ENCODE results near the gene HIRA. TPM values are rescaled to one million over a fixed set of nuclear protein-coding genes. Genes with fewer than 3 reads are reported as not detected.

Gene HIRA
- total and polyA plus RNA-seq, 10 donors, result 8.9 to 31.7 (median 24.6) TPM

- Histone ChIP-seq H3K4me1 (no peaks in the 10 kb centered on the region), H3K9me3 (no peaks in the 10 kb centered on the region), H3K4me3 (no peak overlapping the region), H3K27ac (no peak overlapping the region), H3K36me3 (peaks cover 8 to 100% (median 91%) of the 10 kb centered on the region in 6 donors), H3K27me3 (replicated peaks in 1 of 7) (no peaks in the 10 kb centered on the region)
- WGBS, 5 donors, result 91 to 96% (median 95%) methylated on average over 12 to 14 of the region's 14 CpGs
- no peak for TF ChIP-seq CTCF (IDR thresholded peaks at IDR 0.05 in 8 of 11, conservative IDR thresholded peaks at IDR 0.05 in 3 of 11)
- peak in 1 of 3 donors; percentile 38 for TF ChIP-seq POLR2AphosphoS5 (IDR thresholded peaks at IDR 0.05)
- DNase-seq, result no peak
- intact Hi-C loops (cut with DNase I; ENCODE audit: low total_unique reads), result no loop called here
Measured at GRCh38 chr22:19466126-19466716, 34.7 kb upstream of the HIRA start.

GRCh38 chr22:19464975-19465374, 33.4 kb upstream of the HIRA start:
- Histone ChIP-seq H3K27ac (no peak overlapping the region), H3K4me3 (no peak overlapping the region), H3K9me3 (no peaks in the 10 kb centered on the region), H3K4me1 (no peaks in the 10 kb centered on the region), H3K27me3 (replicated peaks in 1 of 7) (no peaks in the 10 kb centered on the region), H3K36me3 (peaks cover 8 to 100% (median 85%) of the 10 kb centered on the region in 6 donors)
- intact Hi-C loops (cut with DNase I; ENCODE audit: low total_unique reads), result no loop called here
- WGBS, 5 donors, result 87 to 92% (median 89%) methylated on average over 4 of the region's 4 CpGs
- no peak for DNase-seq
- no peak for TF ChIP-seq CTCF (IDR thresholded peaks at IDR 0.05 in 8 of 11, conservative IDR thresholded peaks at IDR 0.05 in 3 of 11)

GRCh38 chr22:19464546-19464945, 33.0 kb upstream of the HIRA start:
- no peaks in the 10 kb centered on the region for H3K4me1 ChIP-seq
- no peaks in the 10 kb centered on the region for H3K9me3 ChIP-seq
- intact Hi-C loops (cut with DNase I; ENCODE audit: low total_unique reads), result no loop called here
- H3K4me3 ChIP-seq, result no peak overlapping the region
- TF ChIP-seq POLR2AphosphoS5 (IDR thresholded peaks at IDR 0.05) (no peak), POLR2A (IDR thresholded peaks at IDR 0.05) (no peak), CTCF (IDR thresholded peaks at IDR 0.05 in 8 of 11, conservative IDR thresholded peaks at IDR 0.05 in 3 of 11) (no peak)
- H3K27me3 ChIP-seq (replicated peaks in 1 of 7), result no peaks in the 10 kb centered on the region
- H3K36me3 ChIP-seq, result peaks cover 8 to 100% (median 84%) of the 10 kb centered on the region in 6 donors
- WGBS, 5 donors, result 62 to 87% (median 71%) methylated on average over 1 of the region's 1 CpG
- DNase-seq, result no peak
- no peak overlapping the region for H3K27ac ChIP-seq

GRCh38 chr22:19463491-19464469, 32.2 kb upstream of the HIRA start:
- no peak for DNase-seq
- Histone ChIP-seq H3K36me3 (peaks cover 8 to 100% (median 79%) of the 10 kb centered on the region in 6 donors), H3K27ac (no peak overlapping the region), H3K27me3 (replicated peaks in 1 of 7) (no peaks in the 10 kb centered on the region), H3K4me3 (no peak overlapping the region), H3K4me1 (no peaks in the 10 kb centered on the region), H3K9me3 (no peaks in the 10 kb centered on the region)
- intact Hi-C loops (cut with DNase I; ENCODE audit: low total_unique reads), result no loop called here
- no peak for TF ChIP-seq CTCF (IDR thresholded peaks at IDR 0.05 in 8 of 11, conservative IDR thresholded peaks at IDR 0.05 in 3 of 11)
- TF ChIP-seq POLR2A (IDR thresholded peaks at IDR 0.05), result no peak
- no peak for TF ChIP-seq POLR2AphosphoS5 (IDR thresholded peaks at IDR 0.05)
- WGBS, 5 donors, result 74 to 86% (median 80%) methylated on average over 7 of the region's 7 CpGs
